ENCODE measurements around the gene ULK1.

Gene ULK1

GRCh38 chr12:131894981-131895639 is 688 bp downstream of the ULK1 start:
- Mint-ChIP-seq H3K36me3 (no peaks in the 10 kb centered on the region), H3K4me3 (peak overlapping the region; percentile 84), H3K27ac (peak overlapping the region; percentile 75), H3K9me3 (ENCODE audit: low read depth) (no peaks in the 10 kb centered on the region), H3K27me3 (no peaks in the 10 kb centered on the region), H3K4me1 (ENCODE audit: low read depth) (peaks cover 17% of the 10 kb centered on the region)

GRCh38 chr12:131895640-131896079 is 1.2 kb downstream of the ULK1 start:
- H3K4me1 Mint-ChIP-seq (ENCODE audit: low read depth): peaks cover 18% of the 10 kb centered on the region

GRCh38 chr12:131896080-131896810 is 1.8 kb downstream of the ULK1 start:
- Mint-ChIP-seq H3K36me3 (no peaks in the 10 kb centered on the region), H3K27me3 (no peaks in the 10 kb centered on the region), H3K27ac (no peak overlapping the region), H3K4me1 (ENCODE audit: low read depth) (peaks cover 18% of the 10 kb centered on the region), H3K9me3 (ENCODE audit: low read depth) (no peaks in the 10 kb centered on the region), H3K4me3 (peak overlapping the region; percentile 84)

More at GRCh38 chr12:131895640-131896079, 1.2 kb downstream of the ULK1 start:
- Mint-ChIP-seq H3K4me3 (peak overlapping the region; percentile 84), H3K27me3 (no peaks in the 10 kb centered on the region), H3K36me3 (no peaks in the 10 kb centered on the region), H3K27ac (peak overlapping the region; percentile 75), H3K9me3 (ENCODE audit: low read depth) (no peaks in the 10 kb centered on the region)

GRCh38 chr12:131896811-131897270 is 2.4 kb downstream of the ULK1 start:
- Mint-ChIP-seq H3K27me3 (no peaks in the 10 kb centered on the region), H3K9me3 (ENCODE audit: low read depth) (no peaks in the 10 kb centered on the region), H3K27ac (no peak overlapping the region), H3K36me3 (no peaks in the 10 kb centered on the region), H3K4me1 (ENCODE audit: low read depth) (peaks cover 18% of the 10 kb centered on the region), H3K4me3 (peak overlapping the region; percentile 61)

- peak overlapping the region; percentile 61 for H3K4me3 Mint-ChIP-seq
- no peaks in the 10 kb centered on the region for H3K27me3 Mint-ChIP-seq
- peaks cover 19% of the 10 kb centered on the region for H3K4me1 Mint-ChIP-seq (ENCODE audit: low read depth)
- H3K27ac Mint-ChIP-seq: no peak overlapping the region
- H3K9me3 Mint-ChIP-seq (ENCODE audit: low read depth): no peaks in the 10 kb centered on the region
- no peaks in the 10 kb centered on the region for H3K36me3 Mint-ChIP-seq
These were observed 2.9 kb downstream of the ULK1 start for GRCh38 chr12:131897276-131897675.

GRCh38 chr12:131897875-131898274 is 3.5 kb downstream of the ULK1 start:
- no peak overlapping the region for H3K4me3 Mint-ChIP-seq
- peaks cover 19% of the 10 kb centered on the region for H3K4me1 Mint-ChIP-seq (ENCODE audit: low read depth)
- H3K27me3 Mint-ChIP-seq: no peaks in the 10 kb centered on the region
- H3K27ac Mint-ChIP-seq: no peak overlapping the region
- H3K9me3 Mint-ChIP-seq (ENCODE audit: low read depth): no peaks in the 10 kb centered on the region
- H3K36me3 Mint-ChIP-seq: no peaks in the 10 kb centered on the region

GRCh38 chr12:131900397-131900796 is 6.0 kb downstream of the ULK1 start:
- no peak overlapping the region for H3K4me3 Mint-ChIP-seq
- no peaks in the 10 kb centered on the region for H3K36me3 Mint-ChIP-seq
- H3K27ac Mint-ChIP-seq: no peak overlapping the region
- H3K27me3 Mint-ChIP-seq: no peaks in the 10 kb centered on the region
- peaks cover 29% of the 10 kb centered on the region for H3K4me1 Mint-ChIP-seq (ENCODE audit: low read depth)
- no peaks in the 10 kb centered on the region for H3K9me3 Mint-ChIP-seq (ENCODE audit: low read depth)

- Mint-ChIP-seq H3K36me3 (no peaks in the 10 kb centered on the region), H3K4me3 (no peak overlapping the region), H3K27me3 (no peaks in the 10 kb centered on the region), H3K4me1 (ENCODE audit: low read depth) (peaks cover 26% of the 10 kb centered on the region), H3K9me3 (ENCODE audit: low read depth) (no peaks in the 10 kb centered on the region), H3K27ac (no peak overlapping the region)
These were observed 7.3 kb downstream of the ULK1 start for GRCh38 chr12:131901431-131902331.

GRCh38 chr12:131902332-131903241 is 8.2 kb downstream of the ULK1 start:
- Mint-ChIP-seq H3K36me3 (no peaks in the 10 kb centered on the region), H3K4me3 (no peak overlapping the region), H3K4me1 (ENCODE audit: low read depth) (peaks cover 22% of the 10 kb centered on the region), H3K27ac (no peak overlapping the region), H3K27me3 (no peaks in the 10 kb centered on the region), H3K9me3 (ENCODE audit: low read depth) (no peaks in the 10 kb centered on the region)

GRCh38 chr12:131903270-131904255 is 9.1 kb downstream of the ULK1 start:
- Mint-ChIP-seq H3K4me3 (no peak overlapping the region), H3K27me3 (no peaks in the 10 kb centered on the region), H3K27ac (no peak overlapping the region), H3K36me3 (no peaks in the 10 kb centered on the region), H3K9me3 (ENCODE audit: low read depth) (no peaks in the 10 kb centered on the region), H3K4me1 (ENCODE audit: low read depth) (peaks cover 17% of the 10 kb centered on the region)

- H3K27ac Mint-ChIP-seq: no peak overlapping the region
- no peaks in the 10 kb centered on the region for H3K9me3 Mint-ChIP-seq (ENCODE audit: low read depth)
- no peak overlapping the region for H3K4me3 Mint-ChIP-seq
- H3K36me3 Mint-ChIP-seq: no peaks in the 10 kb centered on the region
- H3K4me1 Mint-ChIP-seq (ENCODE audit: low read depth): peaks cover 17% of the 10 kb centered on the region
- no peaks in the 10 kb centered on the region for H3K27me3 Mint-ChIP-seq
These were observed 9.9 kb downstream of the ULK1 start for GRCh38 chr12:131904346-131904745.

- no peaks in the 10 kb centered on the region for H3K36me3 Mint-ChIP-seq
- peaks cover 15% of the 10 kb centered on the region for H3K4me1 Mint-ChIP-seq (ENCODE audit: low read depth)
- no peaks in the 10 kb centered on the region for H3K27me3 Mint-ChIP-seq
- H3K4me3 Mint-ChIP-seq: no peak overlapping the region
- H3K27ac Mint-ChIP-seq: no peak overlapping the region
- H3K9me3 Mint-ChIP-seq (ENCODE audit: low read depth): no peaks in the 10 kb centered on the region
These were observed 10.7 kb downstream of the ULK1 start for GRCh38 chr12:131905081-131905629.

GRCh38 chr12:131905630-131906091 is 11.2 kb downstream of the ULK1 start:
- peaks cover 15% of the 10 kb centered on the region for H3K4me1 Mint-ChIP-seq (ENCODE audit: low read depth)
- H3K36me3 Mint-ChIP-seq: no peaks in the 10 kb centered on the region
- no peaks in the 10 kb centered on the region for H3K9me3 Mint-ChIP-seq (ENCODE audit: low read depth)
- no peak overlapping the region for H3K27ac Mint-ChIP-seq
- no peak overlapping the region for H3K4me3 Mint-ChIP-seq
- no peaks in the 10 kb centered on the region for H3K27me3 Mint-ChIP-seq

Data from activated naive CD8-positive, alpha-beta T cell (primary cell).